ENCODE results near the gene HRK. TPM values are rescaled to one million over a fixed set of nuclear protein-coding genes. Genes with fewer than 3 reads are reported as not detected.
A peak's percentile ranks its signal among the peaks of the same experiment; 100 is the strongest.

Gene HRK
- 0.25 and 0.52 TPM in 2 replicates for total RNA-seq (2014; rRNA removed; shearing (Covaris generic))
- polyA plus RNA-seq (2014; cell fraction: nucleus; rRNA removed): 0.07 and 0.24 TPM in 2 replicates

- DNase-seq (ENCODE audit: extremely low read depth, low read depth): no peak
Measured at GRCh38 chr12:116881325-116881876, at the start of gene HRK. Gene HRK, minus strand, starts transcription at chr12:116881441. Its CDS starts 134 bp downstream, at chr12:116881307.

DNA sequence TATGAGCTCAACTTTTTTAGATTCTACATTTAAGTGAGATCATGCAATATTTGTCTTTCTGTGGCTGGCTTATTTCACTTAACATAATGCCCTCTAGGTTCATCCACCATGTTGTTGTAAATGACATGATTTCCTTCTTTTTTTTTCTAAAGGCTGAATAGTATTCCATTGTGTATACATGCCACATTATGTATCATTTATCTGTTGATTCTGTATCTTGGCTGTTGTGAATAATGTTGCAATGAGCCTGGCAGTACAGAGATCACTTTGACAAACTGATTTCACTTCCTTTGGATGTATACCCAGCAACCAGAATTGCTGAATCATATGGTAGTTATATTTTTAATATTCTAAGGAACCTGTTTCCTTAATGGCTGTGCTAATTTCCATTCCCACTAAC, 48.6 kb upstream of the HRK start:
- DNase-seq (ENCODE audit: extremely low read depth, low read depth): no peak

- no peak for DNase-seq (ENCODE audit: extremely low read depth, low read depth)
Measured at GRCh38 chr12:116928504-116928903, 47.3 kb upstream of the HRK start.

- no peak for DNase-seq (ENCODE audit: extremely low read depth, low read depth)
Measured at GRCh38 chr12:116927244-116927940, 46.2 kb upstream of the HRK start.

GRCh38 chr12:116926283-116927243, 45.3 kb upstream of the HRK start:
- no peak for DNase-seq (ENCODE audit: extremely low read depth, low read depth)

DNA sequence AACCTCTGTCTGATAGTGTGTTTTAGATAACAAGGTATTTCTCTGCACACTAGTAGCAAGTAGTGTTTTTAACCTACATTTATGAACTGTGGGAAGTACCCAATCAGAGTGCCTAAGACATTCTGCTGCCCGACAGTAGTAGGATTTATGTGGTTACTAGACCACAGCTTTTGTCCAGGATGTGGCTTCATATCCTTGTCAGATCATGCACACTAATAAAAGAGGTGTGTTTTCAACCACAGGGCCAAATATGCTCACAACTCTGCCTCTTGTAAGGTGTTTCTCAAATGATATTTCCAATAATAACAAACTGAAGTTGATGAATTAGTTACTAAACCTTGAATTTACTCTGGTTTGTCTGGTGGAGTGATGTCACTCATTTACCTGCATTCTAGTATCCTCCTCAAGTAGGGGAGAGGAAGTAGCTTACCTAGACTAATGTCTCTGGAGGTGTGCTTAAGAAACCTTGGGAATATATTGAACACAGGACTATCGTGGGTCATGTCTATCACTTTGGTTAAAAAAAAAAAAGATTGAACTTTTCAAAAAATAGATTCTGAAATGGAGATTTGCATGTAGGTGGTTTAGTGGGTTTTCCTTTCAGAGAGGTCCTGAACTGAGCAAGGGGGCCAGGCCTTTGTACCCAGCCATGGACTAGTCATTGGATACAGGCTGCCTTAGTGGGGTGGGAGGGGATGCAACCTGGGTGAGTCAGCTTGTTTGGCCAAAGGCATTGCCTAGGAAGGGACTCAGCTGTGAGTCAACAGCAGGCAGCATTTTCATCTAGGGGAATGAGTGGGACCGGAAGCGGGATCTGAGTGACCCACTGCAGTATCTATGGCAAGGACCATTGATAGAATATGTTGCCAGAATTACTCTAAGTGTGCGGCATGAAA, 43.6 kb upstream of the HRK start:
- DNase-seq (ENCODE audit: extremely low read depth, low read depth): no peak

DNA sequence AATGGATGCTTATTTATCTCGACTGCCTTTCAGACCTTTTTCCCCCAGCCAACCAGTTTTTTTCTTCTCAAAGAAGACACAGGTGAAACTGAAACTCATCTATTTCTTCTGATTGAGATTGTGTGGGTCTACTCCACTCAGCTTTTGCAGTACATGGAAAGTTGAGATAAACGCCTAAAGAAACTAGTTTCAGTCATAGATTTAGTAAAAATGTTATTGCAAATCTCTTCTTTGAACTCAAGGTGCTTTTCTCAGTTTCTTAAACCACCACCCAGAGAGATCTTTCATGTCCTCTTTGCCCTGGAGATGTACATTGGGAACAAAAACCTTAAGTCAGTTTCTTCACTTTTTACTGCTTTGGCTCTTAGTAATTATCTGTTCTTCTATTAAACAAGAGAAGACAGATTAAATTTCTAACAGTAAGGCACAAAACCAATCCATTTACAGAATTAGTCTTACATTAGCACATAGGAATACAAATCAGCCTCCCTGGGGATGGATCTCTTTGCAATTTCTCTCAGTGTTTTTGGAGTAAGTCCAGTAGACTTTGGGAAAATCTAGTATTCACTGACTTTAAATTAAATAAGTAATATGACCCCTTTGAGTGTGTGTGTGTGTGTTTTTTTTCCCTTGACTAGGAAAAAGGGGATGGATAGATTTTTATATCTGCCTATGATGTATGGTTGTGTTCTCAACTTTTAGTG, 41.1 kb upstream of the HRK start:
- DNase-seq (ENCODE audit: extremely low read depth, low read depth): no peak

GRCh38 chr12:116920939-116921338, 39.7 kb upstream of the HRK start:
- DNase-seq (ENCODE audit: extremely low read depth, low read depth): no peak

GRCh38 chr12:116919706-116920485, 38.7 kb upstream of the HRK start:
- DNase-seq (ENCODE audit: extremely low read depth, low read depth): no peak

DNA sequence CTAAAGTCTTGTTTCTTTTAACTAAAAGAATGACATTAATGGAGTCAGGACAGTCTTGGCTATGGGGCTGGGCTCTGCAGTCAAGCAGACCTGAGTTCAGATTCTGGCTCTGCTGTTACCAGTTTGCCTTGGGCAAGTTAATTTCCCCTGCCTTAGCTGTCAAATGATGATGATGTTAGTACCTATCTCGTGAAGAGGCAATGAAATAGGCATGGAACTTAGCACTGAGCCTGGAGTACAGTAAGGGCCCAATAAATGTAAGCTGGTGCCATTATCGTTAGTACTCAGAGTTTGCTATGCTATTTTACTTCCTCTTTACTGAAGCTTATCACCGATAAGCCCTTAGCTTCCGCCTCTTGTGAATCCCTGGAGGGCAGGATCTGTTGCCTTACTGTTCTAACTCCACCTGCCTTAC, 38.0 kb upstream of the HRK start:
- no peak for DNase-seq (ENCODE audit: extremely low read depth, low read depth)

DNA sequence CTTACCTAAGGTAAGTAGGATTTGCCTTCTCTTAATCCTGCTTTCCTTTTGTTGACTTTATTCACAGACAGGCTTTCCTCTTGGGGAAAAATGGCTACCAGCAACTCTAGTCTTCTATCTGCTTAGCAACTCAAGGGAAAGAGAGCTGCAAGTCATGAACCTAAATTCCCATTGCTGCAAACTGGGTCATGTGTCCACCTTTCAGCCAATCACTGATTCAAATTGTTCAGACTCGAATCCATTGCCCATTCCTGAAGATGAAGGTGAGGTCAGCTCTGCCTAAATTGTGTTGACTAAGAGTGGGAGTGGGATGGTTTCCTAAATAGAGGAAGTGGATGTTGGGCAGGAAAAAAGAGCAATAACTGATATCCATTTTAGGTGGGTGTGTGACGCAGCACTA, 37.2 kb upstream of the HRK start:
- no peak for DNase-seq (ENCODE audit: extremely low read depth, low read depth)

DNA sequence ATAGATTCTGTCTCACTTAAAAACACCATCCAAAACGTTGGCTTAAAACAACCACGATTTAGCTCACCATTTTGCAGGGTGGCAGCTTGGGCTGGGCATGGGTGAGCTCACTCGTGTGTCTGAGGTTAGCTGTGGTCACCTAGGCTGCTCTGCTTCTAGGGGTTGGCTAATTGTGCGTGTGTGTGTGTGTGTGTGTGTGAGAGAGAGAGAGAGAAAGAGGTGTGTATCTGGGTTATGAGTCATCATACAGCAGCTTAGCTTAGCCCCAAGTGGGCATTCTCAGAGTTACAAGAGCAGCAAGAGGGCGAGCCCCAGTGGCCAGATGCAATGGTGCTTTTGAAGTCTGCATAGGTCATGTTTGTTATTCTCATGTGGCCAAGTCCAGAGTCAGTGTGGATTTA, 35.5 kb upstream of the HRK start:
- DNase-seq (ENCODE audit: extremely low read depth, low read depth): peak; percentile 41

DNA sequence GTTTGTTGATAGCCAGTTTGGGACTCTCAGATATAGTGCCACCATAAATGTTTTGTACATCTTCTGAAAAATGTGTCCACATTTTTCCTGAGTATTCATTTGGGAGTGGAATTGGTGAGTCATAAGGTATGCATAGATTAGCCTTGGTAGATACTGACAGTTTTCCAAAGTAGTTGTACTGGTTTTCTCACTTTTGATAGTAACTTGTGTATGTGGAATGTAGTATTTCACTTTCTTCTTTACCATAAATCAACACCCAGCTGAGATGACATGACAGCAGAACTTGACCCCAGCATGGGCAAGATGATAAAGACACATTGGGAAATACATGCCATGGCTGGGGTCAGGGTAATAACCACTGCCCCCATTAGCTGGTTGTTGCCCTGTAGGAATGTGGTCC, 34.9 kb upstream of the HRK start:
- no peak for DNase-seq (ENCODE audit: extremely low read depth, low read depth)

DNA sequence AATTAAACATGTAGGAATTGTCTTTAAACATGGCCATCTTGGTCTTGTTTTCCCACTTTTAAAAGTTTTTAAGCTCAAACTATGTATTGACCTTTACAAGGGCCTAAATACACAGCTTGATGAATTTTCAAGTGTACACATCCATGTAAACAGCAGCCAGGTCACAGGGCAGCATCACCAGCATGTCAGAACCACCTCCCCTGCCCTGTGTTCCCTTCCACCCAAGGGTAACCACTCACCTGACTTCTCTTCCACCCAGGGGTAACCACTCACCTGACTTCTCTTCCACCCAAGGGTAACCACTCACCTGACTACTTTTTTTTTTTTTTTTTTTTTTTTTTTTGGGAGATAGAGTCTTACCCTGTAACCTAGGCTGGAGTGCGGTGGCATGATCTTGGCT, 34.1 kb upstream of the HRK start:
- DNase-seq (ENCODE audit: extremely low read depth, low read depth): no peak

DNA sequence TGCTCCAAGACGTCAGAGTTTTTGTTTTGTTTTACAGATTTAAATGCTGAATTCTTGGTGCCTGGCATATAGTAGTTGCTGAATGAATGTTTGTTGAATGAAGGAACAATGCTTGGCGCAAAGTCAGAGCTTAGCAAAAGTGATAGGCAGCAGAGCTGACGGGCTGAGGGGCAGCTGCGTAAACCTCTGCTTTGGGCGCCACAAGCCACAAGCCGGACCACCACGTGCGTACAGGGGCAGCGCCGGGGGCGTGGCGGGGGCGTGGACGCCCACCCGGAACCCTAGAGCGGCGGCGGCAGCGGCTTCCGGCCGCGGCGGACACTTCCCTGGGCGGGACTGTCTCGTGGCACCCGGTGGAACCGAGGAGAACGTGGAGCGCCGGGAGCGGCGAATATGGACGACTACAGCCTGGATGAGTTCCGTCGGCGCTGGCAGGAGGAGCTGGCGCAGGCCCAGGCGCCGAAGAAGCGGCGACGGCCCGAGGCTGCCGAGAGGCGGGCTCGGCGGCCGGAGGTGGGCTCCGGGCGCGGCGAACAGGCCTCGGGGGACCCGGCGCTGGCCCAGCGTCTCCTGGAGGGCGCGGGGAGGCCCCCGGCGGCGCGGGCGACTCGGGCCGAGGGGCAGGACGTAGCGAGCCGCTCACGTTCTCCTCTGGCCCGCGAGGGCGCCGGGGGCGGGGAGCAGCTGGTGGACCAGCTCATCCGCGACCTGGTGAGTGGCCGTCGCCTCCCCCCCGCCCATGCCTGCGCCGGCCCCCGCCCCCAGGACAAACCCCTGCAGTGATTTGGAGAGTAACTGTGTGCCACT, 29.6 kb upstream of the HRK start, which contains the start of gene FBXW8:
TSS of gene FBXW8 (plus strand) at position 306 of the 807 bp plus-strand sequence. CDS start at position 394, 88 bp downstream.
- peak; percentile 43 for DNase-seq (ENCODE audit: extremely low read depth, low read depth)

- DNase-seq (ENCODE audit: extremely low read depth, low read depth): no peak
Measured at GRCh38 chr12:116910280-116910644, 29.0 kb upstream of the HRK start.

- DNase-seq (ENCODE audit: extremely low read depth, low read depth): no peak
Measured at GRCh38 chr12:116906285-116906684, 25.0 kb upstream of the HRK start.

DNA sequence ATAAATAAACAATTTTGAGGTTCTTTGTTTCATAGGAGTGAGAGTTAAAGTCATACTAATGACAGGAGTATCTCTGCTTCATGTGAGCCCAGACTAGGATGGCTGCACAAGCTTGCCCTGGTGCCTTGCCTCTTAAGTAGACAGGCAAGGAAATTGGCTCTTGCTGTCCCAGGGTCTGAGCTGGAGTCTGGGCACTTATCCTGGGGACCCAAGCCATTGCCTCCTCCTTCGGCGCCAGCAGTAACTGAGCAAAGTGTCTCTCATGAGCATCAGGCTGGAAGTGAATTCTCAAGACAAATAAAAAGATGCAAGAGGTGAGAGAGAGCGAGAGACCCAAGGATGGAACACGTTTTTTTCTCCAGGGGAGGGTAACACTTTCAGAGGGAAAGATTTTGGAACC, 22.6 kb upstream of the HRK start:
- DNase-seq (ENCODE audit: extremely low read depth, low read depth): no peak

All from NCI-H460 (cell line).